ENCODE results near the gene FGFR2. TPM values are rescaled to one million over a fixed set of nuclear protein-coding genes. Genes with fewer than 3 reads are reported as not detected.

The FGFR2 gene
- total and polyA plus RNA-seq, 2 experiments from 2014 or later: 41.3 to 90.4 TPM

GRCh38 chr10:121478556-121478955 lies 119.7 kb downstream of the FGFR2 start:
- TF ChIP-seq CTCF (IDR thresholded peaks at IDR 0.05; ENCODE audit: poor library complexity) (no peak), EZH2phosphoT487 (IDR thresholded peaks at IDR 0.05; ENCODE audit: low read depth, severe bottlenecking, unreplicated experiment) (no peak), EZH2 (IDR thresholded peaks at IDR 0.05; ENCODE audit: borderline replicate concordance) (no peak)
- Histone ChIP-seq H3K27me3 (no peaks in the 10 kb centered on the region), H3K4me2 (no peak overlapping the region), H3K79me2 (peaks cover 4% of the 10 kb centered on the region), H3K4me1 (ENCODE audit: insufficient read depth) (peaks cover 7% of the 10 kb centered on the region), H3K9me3 (ENCODE audit: low read depth) (no peaks in the 10 kb centered on the region), H3K27ac (no peak overlapping the region), H2AFZ (no peak overlapping the region), H3K4me3 (no peak overlapping the region), H4K20me1 (ENCODE audit: insufficient read depth, poor library complexity, severe bottlenecking) (no peaks in the 10 kb centered on the region), H3K36me3 (replicated peaks; ENCODE audit: insufficient read depth, low read depth) (no peaks in the 10 kb centered on the region), H3K9me2 (replicated peaks; ENCODE audit: insufficient read depth) (no peaks in the 10 kb centered on the region)
- DNase-seq (ENCODE audit: low spot score): no peak
- 78% methylated on average over 7 of the region's 7 CpGs for WGBS (ENCODE audit: low lambda C conversion rate, missing lambda C conversion rate)

- no peaks in the 10 kb centered on the region for H4K20me1 ChIP-seq (ENCODE audit: insufficient read depth, poor library complexity, severe bottlenecking)
- no peaks in the 10 kb centered on the region for H3K27me3 ChIP-seq
- WGBS (ENCODE audit: low lambda C conversion rate, missing lambda C conversion rate): 71% methylated on average over 19 of the region's 19 CpGs
- no peaks in the 10 kb centered on the region for H3K9me2 ChIP-seq (replicated peaks; ENCODE audit: insufficient read depth)
- peak overlapping the region; percentile 1 for H3K4me2 ChIP-seq
- no peaks in the 10 kb centered on the region for H3K4me1 ChIP-seq (ENCODE audit: insufficient read depth)
- TF ChIP-seq EZH2 (IDR thresholded peaks at IDR 0.05; ENCODE audit: borderline replicate concordance) (no peak), CTCF (IDR thresholded peaks at IDR 0.05; ENCODE audit: poor library complexity) (no peak), EZH2phosphoT487 (IDR thresholded peaks at IDR 0.05; ENCODE audit: low read depth, severe bottlenecking, unreplicated experiment) (no peak)
- H3K27ac ChIP-seq: no peak overlapping the region
- H3K36me3 ChIP-seq (replicated peaks; ENCODE audit: insufficient read depth, low read depth): no peaks in the 10 kb centered on the region
- no peaks in the 10 kb centered on the region for H3K9me3 ChIP-seq (ENCODE audit: low read depth)
- no peak overlapping the region for H3K4me3 ChIP-seq
- H2AFZ ChIP-seq: no peak overlapping the region
- no peaks in the 10 kb centered on the region for H3K79me2 ChIP-seq
- no peak for DNase-seq (ENCODE audit: low spot score)
Observed at GRCh38 chr10:121469797-121470606, 128.2 kb downstream of the FGFR2 start.

- Histone ChIP-seq H3K4me2 (no peak overlapping the region), H3K79me2 (no peaks in the 10 kb centered on the region), H3K4me1 (ENCODE audit: insufficient read depth) (no peaks in the 10 kb centered on the region), H3K9me2 (replicated peaks; ENCODE audit: insufficient read depth) (no peaks in the 10 kb centered on the region), H3K36me3 (replicated peaks; ENCODE audit: insufficient read depth, low read depth) (no peaks in the 10 kb centered on the region), H3K9me3 (ENCODE audit: low read depth) (no peaks in the 10 kb centered on the region), H2AFZ (no peak overlapping the region), H4K20me1 (ENCODE audit: insufficient read depth, poor library complexity, severe bottlenecking) (no peaks in the 10 kb centered on the region), H3K4me3 (no peak overlapping the region), H3K27ac (no peak overlapping the region), H3K27me3 (no peaks in the 10 kb centered on the region)
- DNase-seq (ENCODE audit: low spot score): no peak
- WGBS (ENCODE audit: low lambda C conversion rate, missing lambda C conversion rate): 82% methylated on average over 8 of the region's 8 CpGs
- no peak for TF ChIP-seq EZH2phosphoT487 (IDR thresholded peaks at IDR 0.05; ENCODE audit: low read depth, severe bottlenecking, unreplicated experiment)
- no peak for TF ChIP-seq CTCF (IDR thresholded peaks at IDR 0.05; ENCODE audit: poor library complexity)
- TF ChIP-seq EZH2 (IDR thresholded peaks at IDR 0.05; ENCODE audit: borderline replicate concordance): no peak
Observed at GRCh38 chr10:121468726-121469125, 129.5 kb downstream of the FGFR2 start.
